ENCODE results near the gene NUAK2. TPM values are rescaled to one million over a fixed set of nuclear protein-coding genes. Genes with fewer than 3 reads are reported as not detected.

Gene NUAK2
- total RNA-seq, 2 donors from 2014 or later = 0.78 to 1.5 TPM

- DNase-seq (ENCODE audit: low spot score) = no peak
- no peak for ATAC-seq (ENCODE audit: insufficient number of reproducible peaks, low FRiP score, low read depth)
- Histone ChIP-seq H3K27ac (no peak overlapping the region), H3K27me3 (replicated peaks; ENCODE audit: insufficient read depth) (no peaks in the 10 kb centered on the region), H3K9me3 (no peaks in the 10 kb centered on the region), H3K36me3 (no peaks in the 10 kb centered on the region), H3K4me3 (no peak overlapping the region), H3K4me1 (ENCODE audit: control insufficient read depth in 1 of 2, low read depth in 2 of 2) (peaks cover 0 to under 1% of the 10 kb centered on the region in 2 donors)
- TF ChIP-seq CTCF (IDR thresholded peaks at IDR 0.05) = no peak
These were observed 44.9 kb downstream of the NUAK2 start for GRCh38 chr1:205276689-205277065.

GRCh38 chr1:205275916-205276688 is 45.4 kb downstream of the NUAK2 start:
- Histone ChIP-seq H3K9me3 (no peaks in the 10 kb centered on the region), H3K27me3 (replicated peaks; ENCODE audit: insufficient read depth) (no peaks in the 10 kb centered on the region), H3K36me3 (no peaks in the 10 kb centered on the region), H3K27ac (no peak overlapping the region), H3K4me3 (no peak overlapping the region), H3K4me1 (ENCODE audit: control insufficient read depth in 1 of 2, low read depth in 2 of 2) (peaks cover 0 to 6% of the 10 kb centered on the region in 2 donors)
- TF ChIP-seq CTCF (IDR thresholded peaks at IDR 0.05) = no peak
- ATAC-seq (ENCODE audit: insufficient number of reproducible peaks, low FRiP score, low read depth) (no peak), DNase-seq (ENCODE audit: low spot score) (no peak)

GRCh38 chr1:205275133-205275532 is 46.4 kb downstream of the NUAK2 start:
- ATAC-seq (ENCODE audit: insufficient number of reproducible peaks, low FRiP score, low read depth) (no peak), DNase-seq (ENCODE audit: low spot score) (no peak)
- H3K4me1 ChIP-seq (ENCODE audit: control insufficient read depth in 1 of 2, low read depth in 2 of 2) = peaks cover 4 to 15% of the 10 kb centered on the region in 2 donors
- TF ChIP-seq CTCF (IDR thresholded peaks at IDR 0.05) = no peak
- H3K9me3 ChIP-seq = no peaks in the 10 kb centered on the region
- no peaks in the 10 kb centered on the region for H3K36me3 ChIP-seq
- H3K27me3 ChIP-seq (replicated peaks; ENCODE audit: insufficient read depth) = no peaks in the 10 kb centered on the region
- H3K27ac ChIP-seq = no peak overlapping the region
- no peak overlapping the region for H3K4me3 ChIP-seq

GRCh38 chr1:205274041-205274691 is 47.4 kb downstream of the NUAK2 start:
- no peak overlapping the region for H3K4me3 ChIP-seq
- no peaks in the 10 kb centered on the region for H3K36me3 ChIP-seq
- peaks cover 4 to 15% of the 10 kb centered on the region in 2 donors for H3K4me1 ChIP-seq (ENCODE audit: control insufficient read depth in 1 of 2, low read depth in 2 of 2)
- TF ChIP-seq CTCF (IDR thresholded peaks at IDR 0.05) = no peak
- ATAC-seq (ENCODE audit: insufficient number of reproducible peaks, low FRiP score, low read depth) (no peak), DNase-seq (ENCODE audit: low spot score) (no peak)
- H3K27ac ChIP-seq = no peak overlapping the region
- H3K9me3 ChIP-seq = no peaks in the 10 kb centered on the region
- no peaks in the 10 kb centered on the region for H3K27me3 ChIP-seq (replicated peaks; ENCODE audit: insufficient read depth)

GRCh38 chr1:205273551-205273982 is 48.0 kb downstream of the NUAK2 start:
- no peak for DNase-seq (ENCODE audit: low spot score)
- Histone ChIP-seq H3K36me3 (no peaks in the 10 kb centered on the region), H3K4me3 (no peak overlapping the region), H3K4me1 (ENCODE audit: control insufficient read depth in 1 of 2, low read depth in 2 of 2) (peaks cover 4 to 15% of the 10 kb centered on the region in 2 donors), H3K27ac (no peak overlapping the region), H3K9me3 (no peaks in the 10 kb centered on the region), H3K27me3 (replicated peaks; ENCODE audit: insufficient read depth) (no peaks in the 10 kb centered on the region)
- peak; percentile 45 for ATAC-seq (ENCODE audit: insufficient number of reproducible peaks, low FRiP score, low read depth)
- TF ChIP-seq CTCF (IDR thresholded peaks at IDR 0.05) = peak; percentile 98

Measured in thoracic aorta (tissue), 2 donors.